Measurements from ENCODE around the gene ACOT7. TPM values are rescaled to one million over a fixed set of nuclear protein-coding genes. Genes with fewer than 3 reads are reported as not detected.

The ACOT7 gene
- total and polyA plus RNA-seq, 7 donors, result 2.3 to 12.4 (median 4.1) TPM

GRCh38 chr1:6361124-6361775 lies 32.3 kb downstream of the ACOT7 start:
- Histone ChIP-seq H3K9me3 (no peaks in the 10 kb centered on the region), H3K27me3 (ENCODE audit: insufficient read depth in 3 of 3, low read length in 2 of 3) (no peaks in the 10 kb centered on the region), H3K27ac (no peak overlapping the region), H3K4me1 (no peaks in the 10 kb centered on the region), H3K4me3 (no peak overlapping the region), H3K36me3 (ENCODE audit: insufficient read depth in 1 of 2, low read depth in 1 of 2) (no peaks in the 10 kb centered on the region)
- no peak for ATAC-seq
- DNase-seq, result no peak
- intact Hi-C loops (cut with DNase I), result loop anchor here in 1 of 2 donors (2.0 kb wide), 1 partner anchor 44 kb away; no protein-coding TSS in a partner anchor
- WGBS, 3 donors, result 84 to 91% (median 91%) methylated on average over 13 of the region's 13 CpGs
- no peak for TF ChIP-seq CTCF (IDR thresholded peaks at IDR 0.05)

GRCh38 chr1:6360517-6361070 lies 33.0 kb downstream of the ACOT7 start:
- intact Hi-C loops (cut with DNase I), result loop anchor here in 1 of 2 donors (2.0 kb wide), 1 partner anchor 44 kb away; no protein-coding TSS in a partner anchor
- TF ChIP-seq CTCF (IDR thresholded peaks at IDR 0.05), result no peak

DNA sequence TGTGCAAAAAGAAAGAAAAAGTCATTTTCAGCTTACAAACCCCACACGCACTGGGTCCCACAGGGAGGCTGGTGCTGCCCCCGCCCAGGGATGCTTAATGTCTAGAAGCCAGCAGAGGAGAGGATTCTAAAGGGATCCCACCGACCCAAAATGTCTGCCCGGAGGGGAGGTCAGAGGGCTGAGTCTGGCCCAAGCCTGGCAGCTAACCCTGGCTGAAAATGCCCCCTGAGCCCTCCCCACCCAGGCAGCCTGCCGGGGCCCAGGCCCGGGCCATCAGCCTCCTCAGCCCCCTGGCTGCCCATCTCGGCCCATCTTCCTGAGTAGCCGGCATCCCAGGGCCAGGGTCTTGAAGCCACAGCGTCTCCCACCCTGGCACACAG lies 33.5 kb downstream of the ACOT7 start:
- WGBS, 3 donors, result 80 to 88% (median 86%) methylated on average over 9 of the region's 9 CpGs
- no peak for ATAC-seq
- no peak for TF ChIP-seq CTCF (IDR thresholded peaks at IDR 0.05)
- Histone ChIP-seq H3K36me3 (ENCODE audit: insufficient read depth in 1 of 2, low read depth in 1 of 2) (no peaks in the 10 kb centered on the region), H3K4me1 (no peaks in the 10 kb centered on the region), H3K4me3 (no peak overlapping the region), H3K27me3 (ENCODE audit: insufficient read depth in 3 of 3, low read length in 2 of 3) (no peaks in the 10 kb centered on the region), H3K9me3 (no peaks in the 10 kb centered on the region), H3K27ac (peak overlapping the region; percentile 46)
- no peak for DNase-seq
- intact Hi-C loops (cut with DNase I), result loop anchor here in 1 of 2 donors (2.0 kb wide), 1 partner anchor 45 kb away; no protein-coding TSS in a partner anchor

More at GRCh38 chr1:6360517-6361070, 33.0 kb downstream of the ACOT7 start:
- Histone ChIP-seq H3K27ac (peak overlapping the region; percentile 46), H3K36me3 (ENCODE audit: insufficient read depth in 1 of 2, low read depth in 1 of 2) (no peaks in the 10 kb centered on the region), H3K27me3 (ENCODE audit: insufficient read depth in 3 of 3, low read length in 2 of 3) (no peaks in the 10 kb centered on the region), H3K9me3 (no peaks in the 10 kb centered on the region), H3K4me3 (no peak overlapping the region), H3K4me1 (no peaks in the 10 kb centered on the region)
- DNase-seq (no peak), ATAC-seq (no peak)
- WGBS, 3 donors, result 84 to 90% (median 87%) methylated on average over 9 of the region's 9 CpGs

DNA sequence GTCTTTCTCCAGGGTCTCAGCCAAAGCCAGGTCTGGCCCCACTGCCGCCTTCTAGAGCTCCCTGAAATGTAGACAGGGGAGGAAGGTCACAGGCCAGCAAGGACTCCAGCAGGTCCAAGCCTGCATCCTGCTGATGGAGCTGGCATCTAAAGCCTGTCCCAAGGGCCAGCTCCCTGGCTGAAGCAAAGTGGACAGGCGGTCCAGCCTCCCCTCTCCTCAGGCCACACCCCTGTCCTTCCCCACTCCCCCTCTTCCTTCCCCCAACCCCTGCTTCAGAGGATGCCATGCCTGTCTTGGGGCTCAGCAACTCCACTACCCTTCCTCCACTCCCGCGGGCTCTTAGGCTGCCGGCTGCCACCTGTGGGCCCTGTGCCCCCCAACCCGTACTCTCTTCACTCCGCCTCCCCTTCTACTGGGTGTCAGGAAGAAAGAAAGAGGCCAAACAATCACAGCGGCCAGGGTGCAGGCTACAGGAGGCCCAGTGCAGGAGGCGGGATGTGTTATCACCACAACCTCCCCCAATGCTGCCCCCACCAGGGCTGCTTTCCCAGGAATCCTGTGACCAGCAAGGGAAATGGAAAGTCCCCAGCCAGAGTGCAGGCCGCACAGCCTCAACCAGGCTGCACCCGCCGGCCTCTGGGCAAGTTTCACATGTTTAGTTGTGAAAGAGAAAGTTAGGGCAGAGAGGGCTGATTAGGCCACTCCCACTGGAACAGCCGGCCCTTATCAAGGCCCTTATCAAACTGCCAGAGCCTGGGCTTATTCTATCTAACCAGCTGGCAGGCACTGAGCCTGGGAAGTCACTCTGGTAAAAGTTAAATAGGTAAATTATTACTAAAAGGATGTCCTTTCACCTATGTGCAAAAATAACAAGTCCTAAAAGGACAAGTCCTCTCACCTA lies 34.1 kb downstream of the ACOT7 start:
- Histone ChIP-seq H3K27me3 (ENCODE audit: insufficient read depth in 3 of 3, low read length in 2 of 3) (no peaks in the 10 kb centered on the region), H3K27ac (peak overlapping the region; percentile 46), H3K36me3 (ENCODE audit: insufficient read depth in 1 of 2, low read depth in 1 of 2) (no peaks in the 10 kb centered on the region), H3K9me3 (no peaks in the 10 kb centered on the region), H3K4me1 (no peaks in the 10 kb centered on the region), H3K4me3 (no peak overlapping the region)
- WGBS, 3 donors, result 47 to 48% (median 48%) methylated on average over 12 to 13 of the region's 13 CpGs
- intact Hi-C loops (cut with DNase I), result loop anchor here in 1 of 2 donors (2.0 kb wide), 1 partner anchor 45 kb away; no protein-coding TSS in a partner anchor
- TF ChIP-seq CTCF (IDR thresholded peaks at IDR 0.05), result no peak
- ATAC-seq (peak in 2 of 4 donors; percentile 20 to 46), DNase-seq (peak in 1 of 2 donors; percentile 48)

All from psoas muscle (tissue), 8 donors.